ENCODE measurements around the gene AAMP.
"Not testable (repeated sequence)": the region's sequence is repeated elsewhere in the genome, so short reads cannot be mapped to it uniquely, and the experiment has no call there.

AAMP gene

GRCh38 chr2:218273908-218274249 lies 3.9 kb upstream of the AAMP start:
- DNase-seq = no peak

GRCh38 chr2:218273214-218273907 lies 3.4 kb upstream of the AAMP start:
- not testable (repeated sequence) for DNase-seq

- DNase-seq = peak; percentile 33
Observed at GRCh38 chr2:218272531-218273212, 2.7 kb upstream of the AAMP start.

GRCh38 chr2:218271865-218272530 lies 2.1 kb upstream of the AAMP start:
- no peak for DNase-seq

GRCh38 chr2:218271487-218271797 lies 1.5 kb upstream of the AAMP start:
- no peak for DNase-seq

GRCh38 chr2:218270721-218271486 lies 967 bp upstream of the AAMP start:
- no peak for DNase-seq

- DNase-seq = no peak
Observed at GRCh38 chr2:218267259-218267658, 2.7 kb downstream of the AAMP start.

GRCh38 chr2:218266316-218266979 lies 3.5 kb downstream of the AAMP start:
- no peak for DNase-seq

- no peak for DNase-seq
Observed at GRCh38 chr2:218265626-218266025, 4.3 kb downstream of the AAMP start.

GRCh38 chr2:218264773-218265561 lies 5.0 kb downstream of the AAMP start:
- DNase-seq = no peak

GRCh38 chr2:218263817-218264641 lies 5.9 kb downstream of the AAMP start:
- DNase-seq = no peak

GRCh38 chr2:218262631-218263586 lies 7.0 kb downstream of the AAMP start:
- DNase-seq = no peak

- DNase-seq = no peak
Observed at GRCh38 chr2:218262237-218262600, 7.7 kb downstream of the AAMP start.

GRCh38 chr2:218261423-218262236 lies 8.3 kb downstream of the AAMP start:
- DNase-seq = no peak

GRCh38 chr2:218260742-218261422 lies 9.1 kb downstream of the AAMP start, which contains the start of gene GPBAR1:
Gene GPBAR1 (plus strand): TSS chr2:218261015. CDS start chr2:218262725, 1,710 bp downstream.
- DNase-seq = no peak

- no peak for DNase-seq
Observed at GRCh38 chr2:218260166-218260565, 9.8 kb downstream of the AAMP start.

GRCh38 chr2:218259099-218259961 lies 10.6 kb downstream of the AAMP start:
- DNase-seq = no peak
